GM12801 (cell line): ENCODE data around the gene HELZ.

ENCODE experiments used
- TF ChIP-seq, protein P1 (sequence below): IDR thresholded peaks from one replicate; pipeline ENCODE4 v1.5.1; 2011; ENCODE audit warnings: control low read depth; ENCODE audit not compliant: insufficient read length; ENCODE audit errors: extremely low read depth

The HELZ gene

DNA sequence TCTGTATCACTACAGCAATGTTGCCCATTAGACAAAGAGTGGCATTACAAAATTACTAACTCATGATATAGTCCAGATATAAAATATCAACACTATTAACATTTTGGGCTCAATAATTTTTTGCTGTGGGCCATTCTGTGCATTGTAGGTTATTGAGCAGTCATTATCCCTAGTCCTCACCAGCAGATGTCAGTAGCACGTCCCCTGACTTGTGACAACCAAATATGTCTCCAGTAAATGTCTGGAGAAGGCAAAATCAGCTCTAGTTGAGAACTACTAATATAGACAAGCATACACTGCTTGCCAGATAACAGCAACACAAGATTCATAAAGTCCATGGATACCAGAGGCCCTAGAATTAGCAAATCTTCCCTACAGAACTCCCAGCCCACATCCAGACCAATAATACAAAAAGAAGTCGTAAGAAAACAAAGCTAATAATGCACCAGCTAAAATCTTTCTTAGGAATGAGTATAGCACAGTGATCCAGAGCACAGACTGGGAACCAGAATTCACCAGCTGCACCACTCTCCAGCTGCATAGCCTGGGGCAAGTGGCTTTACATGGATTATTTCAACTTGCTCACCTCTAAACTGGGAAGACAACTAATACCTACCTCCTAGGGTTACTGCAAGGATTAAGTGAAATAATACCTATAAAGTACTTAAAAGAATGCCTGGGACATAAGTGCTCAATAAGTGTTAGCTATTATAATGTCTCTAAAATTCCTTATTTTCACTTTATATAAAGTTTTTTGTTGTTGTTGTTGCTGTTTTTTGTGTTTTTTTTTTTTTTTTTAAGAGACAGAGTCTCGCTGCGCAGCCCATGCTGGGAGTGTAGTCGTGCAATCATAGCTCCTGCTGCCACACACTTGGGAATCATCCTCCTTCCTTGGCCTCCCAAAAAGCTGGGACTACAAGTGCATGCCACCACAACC lies 23.7 kb downstream of the HELZ start:
- TF ChIP-seq, protein P1, sequence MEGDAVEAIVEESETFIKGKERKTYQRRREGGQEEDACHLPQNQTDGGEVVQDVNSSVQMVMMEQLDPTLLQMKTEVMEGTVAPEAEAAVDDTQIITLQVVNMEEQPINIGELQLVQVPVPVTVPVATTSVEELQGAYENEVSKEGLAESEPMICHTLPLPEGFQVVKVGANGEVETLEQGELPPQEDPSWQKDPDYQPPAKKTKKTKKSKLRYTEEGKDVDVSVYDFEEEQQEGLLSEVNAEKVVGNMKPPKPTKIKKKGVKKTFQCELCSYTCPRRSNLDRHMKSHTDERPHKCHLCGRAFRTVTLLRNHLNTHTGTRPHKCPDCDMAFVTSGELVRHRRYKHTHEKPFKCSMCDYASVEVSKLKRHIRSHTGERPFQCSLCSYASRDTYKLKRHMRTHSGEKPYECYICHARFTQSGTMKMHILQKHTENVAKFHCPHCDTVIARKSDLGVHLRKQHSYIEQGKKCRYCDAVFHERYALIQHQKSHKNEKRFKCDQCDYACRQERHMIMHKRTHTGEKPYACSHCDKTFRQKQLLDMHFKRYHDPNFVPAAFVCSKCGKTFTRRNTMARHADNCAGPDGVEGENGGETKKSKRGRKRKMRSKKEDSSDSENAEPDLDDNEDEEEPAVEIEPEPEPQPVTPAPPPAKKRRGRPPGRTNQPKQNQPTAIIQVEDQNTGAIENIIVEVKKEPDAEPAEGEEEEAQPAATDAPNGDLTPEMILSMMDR = no peak

DNA sequence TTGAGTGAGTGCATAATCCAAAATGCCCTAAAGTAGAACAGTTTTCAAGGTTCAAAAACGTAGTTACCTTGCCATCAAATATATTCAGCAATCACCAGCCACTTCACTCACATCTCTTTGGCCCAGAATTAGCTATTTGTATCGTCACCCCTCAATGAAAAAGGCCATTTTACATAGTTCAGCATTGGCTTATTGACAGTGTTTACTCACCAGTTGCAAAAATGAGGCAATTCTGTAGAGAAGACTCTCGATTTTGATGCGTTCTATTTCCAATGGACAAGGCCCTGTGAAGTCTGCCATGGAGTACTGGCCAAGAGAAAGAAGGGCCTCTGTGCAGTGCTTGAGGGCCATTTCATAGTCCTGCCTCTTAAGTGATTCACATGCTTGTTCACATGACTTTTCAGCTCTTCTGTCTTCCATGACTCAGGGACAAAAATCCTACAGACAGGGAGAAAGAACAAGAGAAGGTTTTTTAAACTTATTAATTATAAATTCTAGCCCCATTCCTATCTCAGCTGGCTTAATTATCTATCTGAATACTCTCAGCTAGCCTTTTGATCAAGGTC lies 26.5 kb downstream of the HELZ start:
- TF ChIP-seq, protein P1 = no peak

- TF ChIP-seq, protein P1 = no peak
Observed at GRCh38 chr17:67217446-67217845, 27.6 kb downstream of the HELZ start.

GRCh38 chr17:67216578-67217320 lies 28.2 kb downstream of the HELZ start:
- TF ChIP-seq, protein P1 = no peak

GRCh38 chr17:67215991-67216421 lies 29.0 kb downstream of the HELZ start:
- TF ChIP-seq, protein P1 = no peak

GRCh38 chr17:67212714-67213417 lies 32.1 kb downstream of the HELZ start:
- TF ChIP-seq, protein P1 = no peak

GRCh38 chr17:67212231-67212630 lies 32.8 kb downstream of the HELZ start:
- TF ChIP-seq, protein P1 = no peak
